ENCODE results near the gene TBC1D2.

- TF ChIP-seq CTCF (IDR thresholded peaks at IDR 0.05) (no peak), POLR2A (IDR thresholded peaks at IDR 0.05) (no peak)
Measured at GRCh38 chr9:98290411-98290810, 35.0 kb upstream of the TBC1D2 start.

Data from uterus (tissue), 2 donors.